Testis (tissue), 2 donors: Measurements from ENCODE around the gene MED27.

ENCODE experiments used
- CTCF ChIP-seq, 3 experiments: fragments of 450-650 bp in 2 of 3; fragments of 200-600 bp in 1 of 3; sonication (generic) in 1 of 3; IDR thresholded peaks; one replicate each; pipeline ENCODE4 v1.5.1; 2016 to 2019; ENCODE audit warnings: antibody characterized with exemption in 3 of 3, mild to moderate bottlenecking in 2 of 3, moderate library complexity in 1 of 3
- POLR2A ChIP-seq: fragments of 450-650 bp; IDR thresholded peaks from one replicate; pipeline ENCODE4 v1.6.1; 2017; ENCODE audit warnings: antibody characterized with exemption, mild to moderate bottlenecking, moderate library complexity

- no peak for TF ChIP-seq CTCF (IDR thresholded peaks at IDR 0.05)
- TF ChIP-seq POLR2A: no peak
These were observed 251.8 kb downstream of the MED27 start for GRCh38 chr9:131827821-131828369.
